HTR-8/SVneo (cell line): Measurements from ENCODE around the gene METTL14.

ENCODE experiments used
- DNase-seq: peaks from one replicate; pipeline ENCODE4 v3.0.0; 2011; ENCODE audit warnings: low spot score, mixed read lengths; ENCODE audit not compliant: insufficient read length
- FAIRE-seq: peaks from 2 replicates; lab custom pipeline; 2011; peaks lifted over from hg19 to GRCh38; lab: Jason Lieb, UNC

Gene METTL14

GRCh38 chr4:118756429-118756828 is 71.2 kb downstream of the METTL14 start:
- FAIRE-seq (no peak), DNase-seq (no peak)

DNA sequence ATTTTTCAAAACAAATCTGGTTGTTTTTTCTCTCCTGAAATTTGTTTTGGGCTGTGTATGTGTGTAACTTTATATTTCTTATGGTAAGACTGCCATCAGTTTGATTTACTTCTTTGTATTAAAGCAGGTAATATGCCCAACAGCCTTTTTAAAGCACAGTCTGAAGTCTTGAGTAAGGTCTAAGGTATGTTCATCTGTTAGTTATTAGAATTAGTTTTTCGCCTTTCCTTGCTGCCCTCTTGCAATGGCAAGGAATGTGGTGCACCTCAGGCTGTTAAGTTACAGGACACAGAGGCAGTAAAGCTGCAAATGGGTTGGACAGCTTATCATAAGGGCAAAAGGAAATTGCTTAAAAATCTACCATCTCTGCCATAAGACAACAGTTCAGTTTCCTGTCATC is 71.8 kb downstream of the METTL14 start:
- DNase-seq = no peak
- no peak for FAIRE-seq

DNA sequence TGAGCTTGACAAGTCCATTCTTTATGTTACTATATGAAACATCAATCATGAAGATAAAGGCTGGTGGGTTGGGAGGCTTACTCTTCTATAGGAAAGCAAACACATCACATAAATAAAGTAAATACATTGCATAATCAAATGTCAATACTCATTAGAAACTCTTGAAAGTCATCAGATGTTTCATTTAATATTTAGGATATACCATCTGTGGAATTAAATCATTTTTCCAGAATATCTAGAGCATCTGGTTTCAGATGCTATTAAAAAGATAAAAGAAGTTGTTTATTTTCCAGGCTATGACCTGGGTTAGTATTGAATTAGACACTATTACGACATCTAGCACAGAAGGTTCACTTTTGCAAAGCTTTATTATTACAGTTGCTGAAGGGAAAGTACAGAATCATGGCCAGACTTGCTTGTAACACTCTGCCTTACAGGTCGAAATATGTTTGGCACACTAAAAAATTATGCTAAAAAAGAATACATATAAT is 72.6 kb downstream of the METTL14 start:
- no peak for FAIRE-seq

DNA sequence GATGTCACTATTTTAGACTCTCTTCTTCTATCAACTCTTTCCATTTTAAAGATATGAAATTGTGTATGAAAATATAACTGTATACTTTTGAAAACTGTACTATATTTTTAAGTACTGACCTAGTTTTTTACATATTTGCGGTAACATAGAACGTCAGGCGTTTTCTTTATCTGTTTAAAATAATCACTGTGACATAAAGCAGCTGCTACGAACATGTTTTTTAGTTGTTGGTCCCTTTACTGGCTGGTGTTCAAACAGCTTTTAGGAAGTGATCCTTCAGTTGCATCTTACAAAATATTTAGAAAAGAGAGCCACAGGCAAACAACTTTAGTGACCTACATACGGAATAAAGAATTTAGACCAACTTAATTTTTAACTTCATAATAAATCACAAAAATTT is 73.1 kb downstream of the METTL14 start:
- FAIRE-seq = no peak
- no peak for DNase-seq

More for the DNA sequence above, 72.6 kb downstream of the METTL14 start:
- no peak for DNase-seq

GRCh38 chr4:118759481-118759880 is 74.3 kb downstream of the METTL14 start:
- FAIRE-seq (no peak), DNase-seq (no peak)

- FAIRE-seq = no peak
Measured at GRCh38 chr4:118760092-118760491, 74.9 kb downstream of the METTL14 start.

DNA sequence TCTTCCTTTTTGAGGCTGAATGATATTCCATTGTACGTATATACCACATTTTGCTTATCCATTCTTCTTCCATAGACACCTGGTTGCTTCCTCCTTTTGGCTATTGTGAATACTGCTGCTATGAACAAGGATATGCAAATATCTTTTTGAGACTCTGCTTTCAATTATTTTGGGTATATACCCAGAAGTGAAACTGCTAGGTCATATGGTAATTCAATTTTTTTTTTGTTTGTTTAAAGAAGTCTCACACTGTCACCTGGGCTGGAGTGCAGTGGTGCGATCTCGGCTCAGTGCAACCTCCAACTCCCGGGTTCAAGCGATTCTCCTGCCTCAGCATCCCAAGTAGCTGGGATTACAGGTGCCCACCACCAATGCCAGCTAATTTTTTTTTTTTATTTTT is 75.3 kb downstream of the METTL14 start:
- no peak for FAIRE-seq
- DNase-seq = no peak

More at GRCh38 chr4:118760092-118760491, 74.9 kb downstream of the METTL14 start:
- no peak for DNase-seq

- DNase-seq = no peak
- no peak for FAIRE-seq
Measured at GRCh38 chr4:118761397-118762016, 76.3 kb downstream of the METTL14 start.

- DNase-seq = no peak
- FAIRE-seq = no peak
Measured at GRCh38 chr4:118762155-118762554, 77.0 kb downstream of the METTL14 start.

DNA sequence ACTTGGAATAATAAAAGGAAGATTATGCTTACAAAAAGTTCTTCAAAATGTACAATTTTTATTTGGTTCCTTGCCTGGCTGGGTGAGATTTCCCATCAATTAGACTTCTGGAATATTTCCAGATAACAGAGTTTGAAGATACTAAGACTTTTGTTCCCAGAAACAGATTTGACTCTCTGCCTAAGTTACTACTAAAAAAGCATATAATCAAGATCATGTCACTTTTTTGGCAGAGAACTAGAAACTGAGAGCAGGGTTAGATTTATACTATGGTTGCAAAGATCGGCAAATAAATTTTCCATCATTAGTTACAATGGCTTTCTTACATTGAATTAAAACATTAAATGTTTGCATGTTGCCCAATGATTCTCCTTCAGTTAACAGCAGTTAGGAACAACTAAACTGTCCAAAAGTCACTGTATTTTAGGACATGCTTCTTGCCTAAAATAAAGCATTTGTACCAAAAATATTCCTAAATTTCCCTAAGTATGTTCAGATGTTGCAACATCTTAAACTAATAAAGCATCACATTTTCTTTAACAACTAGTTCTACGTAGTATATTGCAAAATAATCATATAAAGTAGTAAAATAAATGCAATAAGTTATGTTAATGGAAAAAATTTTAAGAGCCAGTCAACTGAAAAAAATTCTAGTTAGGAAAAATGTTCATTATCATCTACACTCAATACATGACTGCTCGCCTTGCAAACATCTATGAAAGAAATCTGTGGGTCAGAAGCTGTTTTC is 77.7 kb downstream of the METTL14 start:
- no peak for FAIRE-seq
- DNase-seq = no peak
